ENCODE results near the gene SYNC.

DNA sequence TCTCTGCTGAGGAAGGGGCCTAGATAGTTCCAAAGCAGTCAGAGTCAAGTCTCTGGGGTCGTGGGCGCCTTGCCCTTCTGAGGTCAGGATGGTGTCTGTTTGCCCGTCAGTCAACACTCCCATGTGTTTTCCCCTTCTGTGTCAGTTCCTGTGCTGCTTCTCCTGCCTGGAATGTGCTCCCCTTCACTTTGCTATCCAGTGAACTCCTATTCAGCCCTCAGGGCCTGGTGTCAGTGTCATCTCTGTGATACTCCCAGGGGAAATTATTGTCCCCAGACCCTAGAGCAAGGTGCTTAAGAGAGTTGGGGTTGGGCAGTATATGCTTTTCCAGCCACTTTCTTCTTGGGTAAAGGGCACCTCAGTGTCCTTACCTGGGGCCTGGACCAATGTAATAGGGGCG lies 45.8 kb upstream of the SYNC start:
- TF ChIP-seq, protein P1, sequence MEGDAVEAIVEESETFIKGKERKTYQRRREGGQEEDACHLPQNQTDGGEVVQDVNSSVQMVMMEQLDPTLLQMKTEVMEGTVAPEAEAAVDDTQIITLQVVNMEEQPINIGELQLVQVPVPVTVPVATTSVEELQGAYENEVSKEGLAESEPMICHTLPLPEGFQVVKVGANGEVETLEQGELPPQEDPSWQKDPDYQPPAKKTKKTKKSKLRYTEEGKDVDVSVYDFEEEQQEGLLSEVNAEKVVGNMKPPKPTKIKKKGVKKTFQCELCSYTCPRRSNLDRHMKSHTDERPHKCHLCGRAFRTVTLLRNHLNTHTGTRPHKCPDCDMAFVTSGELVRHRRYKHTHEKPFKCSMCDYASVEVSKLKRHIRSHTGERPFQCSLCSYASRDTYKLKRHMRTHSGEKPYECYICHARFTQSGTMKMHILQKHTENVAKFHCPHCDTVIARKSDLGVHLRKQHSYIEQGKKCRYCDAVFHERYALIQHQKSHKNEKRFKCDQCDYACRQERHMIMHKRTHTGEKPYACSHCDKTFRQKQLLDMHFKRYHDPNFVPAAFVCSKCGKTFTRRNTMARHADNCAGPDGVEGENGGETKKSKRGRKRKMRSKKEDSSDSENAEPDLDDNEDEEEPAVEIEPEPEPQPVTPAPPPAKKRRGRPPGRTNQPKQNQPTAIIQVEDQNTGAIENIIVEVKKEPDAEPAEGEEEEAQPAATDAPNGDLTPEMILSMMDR (conservative IDR thresholded peaks at IDR 0.05 in 1 of 2, IDR thresholded peaks at IDR 0.05 in 1 of 2; ENCODE audit: extremely low read depth in 1 of 2, insufficient read depth in 1 of 2, low read depth in 1 of 2, low read length in 2 of 2): no peak
- TF ChIP-seq EZH2 (IDR thresholded peaks at IDR 0.05; ENCODE audit: borderline replicate concordance, low read length): no peak
